HG02798 (cell line): Measurements from ENCODE around the gene ELL.

Experiments
- ATAC-seq: cut with Tn5 transposase; IDR thresholded peaks from one replicate; pipeline ENCODE4 v1.9.1; 2021; ENCODE audit warnings: mild to moderate bottlenecking; ENCODE audit not compliant: unreplicated experiment, poor library complexity

ELL gene

DNA sequence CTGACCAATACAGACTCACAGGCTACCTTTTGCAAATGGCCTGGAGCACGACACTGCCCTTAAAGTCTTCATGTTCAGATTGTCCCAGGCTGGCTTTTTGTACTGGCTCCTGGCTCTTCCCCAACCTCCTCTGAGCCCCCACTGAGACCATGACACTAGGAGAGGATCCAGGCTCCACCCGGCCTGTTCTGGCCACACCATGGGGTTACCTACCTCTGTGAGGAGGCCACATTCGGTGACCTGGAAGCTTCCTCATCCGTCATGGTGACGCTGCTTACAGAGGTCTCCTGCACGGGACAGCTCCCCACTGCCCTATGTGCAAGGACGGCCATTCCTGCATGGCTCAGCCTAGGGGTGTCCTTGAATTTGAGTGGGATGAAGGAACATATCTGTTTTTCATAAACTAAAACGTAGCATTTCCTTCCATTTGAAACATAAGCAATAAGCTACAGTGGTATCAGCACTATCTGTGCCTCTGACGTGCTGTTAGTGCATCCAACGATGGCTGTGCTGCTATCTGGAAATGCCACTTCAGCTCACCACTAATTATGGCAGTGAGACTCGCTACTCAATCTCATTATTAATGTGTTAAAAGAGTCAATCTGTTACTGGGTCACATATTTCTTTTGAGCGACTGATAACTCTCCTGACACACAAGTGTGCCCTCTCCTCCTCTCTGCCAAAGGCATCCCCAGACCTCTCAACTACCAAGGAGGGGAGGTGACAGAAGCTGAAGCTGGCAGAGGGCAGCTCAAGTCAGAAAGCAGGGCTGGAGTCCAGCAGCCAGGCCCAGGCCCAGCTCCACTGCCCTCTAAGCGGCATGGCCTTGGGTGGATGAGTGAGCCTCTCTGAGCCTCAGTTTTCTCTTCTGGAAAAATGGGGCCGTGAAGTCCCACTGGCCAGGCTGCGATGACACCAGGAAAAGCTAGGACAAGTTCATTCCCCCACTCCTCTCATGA is 29.6 kb downstream of the ELL start:
- ATAC-seq, result no peak

GRCh38 chr19:18490728-18491127 is 31.1 kb downstream of the ELL start:
- no peak for ATAC-seq

DNA sequence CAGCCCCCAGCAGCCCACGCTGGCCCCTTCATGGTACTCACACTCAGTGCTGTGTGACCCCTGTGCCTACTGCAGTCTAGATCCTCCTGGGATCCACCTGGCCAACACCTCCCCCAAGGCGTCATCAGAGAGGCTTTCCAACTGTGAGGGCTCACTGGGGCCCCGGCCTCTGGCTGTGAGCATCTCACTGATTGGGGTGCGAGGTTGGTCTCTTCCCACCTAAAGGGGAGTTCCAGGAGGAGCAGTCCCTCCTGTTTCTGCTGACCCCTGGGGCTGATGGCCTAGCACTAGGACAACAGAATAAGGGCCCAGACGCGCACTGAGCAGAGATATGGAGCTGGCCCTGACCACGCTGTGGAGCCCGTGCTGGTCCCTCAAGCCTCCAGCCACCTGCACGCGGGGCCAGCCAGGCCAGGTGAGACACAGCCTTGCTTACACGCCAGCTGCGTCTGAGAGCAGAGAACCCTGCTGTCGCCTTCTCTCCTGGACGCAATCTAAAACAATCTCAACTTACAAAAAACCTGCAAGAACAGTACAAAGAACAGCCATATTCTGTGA is 32.2 kb downstream of the ELL start:
- no peak for ATAC-seq

DNA sequence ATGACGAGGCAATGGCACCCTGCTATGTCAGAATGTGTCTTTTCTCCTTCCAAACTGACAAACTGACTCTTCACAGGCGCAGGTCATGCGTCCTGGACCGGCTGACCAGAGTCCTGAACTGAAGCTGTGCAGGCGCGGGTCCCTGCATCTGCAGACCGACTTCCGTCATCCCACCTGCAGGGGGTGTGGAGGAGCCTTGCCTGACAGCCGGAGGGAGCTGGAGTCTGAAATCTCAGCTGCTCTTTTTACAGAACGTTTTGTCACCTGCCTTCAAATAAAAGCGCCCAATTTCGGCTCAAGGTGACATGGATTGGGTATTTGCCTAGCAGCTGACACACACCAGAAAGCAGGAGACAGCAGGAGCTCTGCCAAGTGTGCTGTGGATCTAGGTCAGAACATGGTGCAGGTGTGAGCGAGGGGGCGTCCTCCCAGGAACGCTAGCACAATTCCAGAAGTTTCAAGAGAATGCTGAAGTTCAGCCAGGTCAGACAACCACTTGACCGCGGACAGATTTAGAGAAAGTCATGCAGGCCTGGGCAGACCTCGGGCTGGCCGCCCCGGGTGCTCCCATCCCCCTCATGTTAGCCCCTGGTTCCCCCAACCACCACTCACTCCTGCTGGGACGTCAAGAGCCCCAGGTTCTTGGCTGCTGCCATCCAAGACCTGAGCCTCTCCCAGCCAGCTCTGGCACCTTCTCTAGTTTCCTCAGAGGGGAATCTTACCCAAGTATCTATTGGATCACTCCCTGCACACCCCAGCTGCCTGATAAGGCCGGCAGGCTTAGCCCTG is 32.8 kb downstream of the ELL start:
- ATAC-seq, result no peak

- no peak for ATAC-seq
Measured at GRCh38 chr19:18488403-18488723, 33.5 kb downstream of the ELL start.

DNA sequence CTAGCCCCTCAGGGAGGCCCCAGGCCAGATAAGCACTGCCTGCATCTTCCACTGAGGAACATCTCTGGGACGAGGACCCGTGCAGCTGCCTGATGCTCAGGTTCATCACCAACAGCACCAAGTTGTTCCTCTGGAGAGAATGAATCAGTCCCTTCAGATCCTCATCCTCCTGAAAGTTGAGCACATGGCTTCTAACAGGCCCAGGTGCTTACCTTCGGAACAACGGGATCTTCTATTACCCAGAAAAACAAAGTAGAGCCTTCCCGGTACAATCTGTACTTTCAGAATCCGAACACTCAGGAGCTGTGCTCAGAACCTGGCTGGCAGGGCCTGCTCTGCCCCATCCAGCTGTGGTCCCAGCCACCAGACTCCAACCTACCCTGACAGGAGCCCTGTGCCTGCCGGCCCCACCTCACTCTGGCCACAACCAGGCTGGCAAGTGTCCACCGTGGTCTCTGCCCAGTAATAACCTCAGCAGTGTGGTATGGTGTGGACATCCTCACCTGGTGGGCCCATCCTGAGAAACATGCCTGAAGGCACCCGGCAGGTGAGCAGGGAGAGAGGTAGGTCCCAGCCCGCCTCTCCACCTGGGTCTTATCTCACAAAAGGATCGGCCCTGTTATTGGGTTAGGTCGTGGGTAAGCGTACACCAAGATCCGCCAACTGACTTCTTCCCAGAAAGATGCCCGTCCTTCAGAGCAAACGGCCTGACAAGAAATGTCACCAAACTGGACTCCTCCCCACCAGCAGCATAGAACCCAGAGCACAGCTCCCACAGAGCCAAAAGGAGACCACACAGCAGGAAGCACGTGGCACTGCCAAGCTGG is 34.1 kb downstream of the ELL start:
- ATAC-seq, result no peak

DNA sequence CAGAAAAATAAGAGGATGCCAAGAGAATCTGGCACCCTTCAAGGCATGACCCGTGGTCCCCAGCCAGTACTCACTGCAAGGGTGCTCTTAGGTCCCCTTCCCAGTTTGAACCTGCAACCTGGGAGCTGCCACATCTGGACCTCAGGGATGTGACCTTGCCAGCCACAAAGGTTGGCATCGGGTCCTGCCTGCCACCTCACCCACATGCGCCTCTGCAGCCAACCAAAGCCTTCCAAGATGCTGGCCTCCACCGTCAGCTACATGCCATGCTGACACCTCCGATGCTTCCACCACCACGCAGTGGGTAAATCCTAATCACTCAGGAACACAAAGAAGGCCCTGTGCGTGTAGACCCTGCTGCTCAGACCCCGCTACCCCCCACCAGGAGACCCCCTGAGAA is 35.1 kb downstream of the ELL start:
- ATAC-seq, result no peak

GRCh38 chr19:18484992-18485391 is 36.9 kb downstream of the ELL start:
- ATAC-seq, result no peak

GRCh38 chr19:18483119-18483890 is 38.6 kb downstream of the ELL start:
- ATAC-seq, result no peak

- ATAC-seq, result no peak
Measured at GRCh38 chr19:18481505-18482222, 40.2 kb downstream of the ELL start.

DNA sequence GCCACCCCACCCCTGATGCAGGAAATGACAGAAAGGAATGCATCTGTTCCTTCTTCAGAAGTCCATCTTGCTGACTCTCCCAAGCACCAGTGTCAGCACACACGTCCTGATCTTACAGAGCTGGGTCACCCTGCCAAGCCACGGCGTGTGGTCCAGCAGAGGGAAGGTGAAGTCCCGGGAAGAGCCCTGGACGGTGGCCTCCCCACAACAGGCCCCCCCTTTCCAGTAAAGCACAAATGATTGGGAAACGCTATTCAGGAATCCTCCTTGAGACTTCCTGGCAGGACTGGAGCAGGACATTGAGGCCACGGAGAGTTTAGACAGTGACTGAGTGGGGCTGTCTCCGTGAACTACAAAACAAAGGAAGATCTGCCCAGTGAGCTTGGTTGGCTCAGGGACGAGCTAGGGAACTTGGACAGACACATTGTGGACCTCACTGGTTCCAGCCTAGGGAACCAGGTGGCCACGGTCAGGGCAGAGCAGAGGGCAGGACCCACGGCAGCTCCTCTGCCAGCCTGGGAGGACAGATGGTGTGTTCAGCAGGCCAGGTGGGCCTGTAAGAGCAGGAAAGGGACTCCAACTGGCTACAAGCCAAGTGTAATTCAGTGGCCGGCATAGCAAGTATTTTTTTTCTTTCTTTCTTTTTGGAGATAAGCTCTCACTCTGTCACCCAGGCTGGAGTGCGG is 41.7 kb downstream of the ELL start:
- ATAC-seq, result no peak

GRCh38 chr19:18478545-18479311 is 43.1 kb downstream of the ELL start:
- peak; percentile 77 for ATAC-seq

GRCh38 chr19:18477974-18478373 is 43.9 kb downstream of the ELL start:
- ATAC-seq, result no peak

DNA sequence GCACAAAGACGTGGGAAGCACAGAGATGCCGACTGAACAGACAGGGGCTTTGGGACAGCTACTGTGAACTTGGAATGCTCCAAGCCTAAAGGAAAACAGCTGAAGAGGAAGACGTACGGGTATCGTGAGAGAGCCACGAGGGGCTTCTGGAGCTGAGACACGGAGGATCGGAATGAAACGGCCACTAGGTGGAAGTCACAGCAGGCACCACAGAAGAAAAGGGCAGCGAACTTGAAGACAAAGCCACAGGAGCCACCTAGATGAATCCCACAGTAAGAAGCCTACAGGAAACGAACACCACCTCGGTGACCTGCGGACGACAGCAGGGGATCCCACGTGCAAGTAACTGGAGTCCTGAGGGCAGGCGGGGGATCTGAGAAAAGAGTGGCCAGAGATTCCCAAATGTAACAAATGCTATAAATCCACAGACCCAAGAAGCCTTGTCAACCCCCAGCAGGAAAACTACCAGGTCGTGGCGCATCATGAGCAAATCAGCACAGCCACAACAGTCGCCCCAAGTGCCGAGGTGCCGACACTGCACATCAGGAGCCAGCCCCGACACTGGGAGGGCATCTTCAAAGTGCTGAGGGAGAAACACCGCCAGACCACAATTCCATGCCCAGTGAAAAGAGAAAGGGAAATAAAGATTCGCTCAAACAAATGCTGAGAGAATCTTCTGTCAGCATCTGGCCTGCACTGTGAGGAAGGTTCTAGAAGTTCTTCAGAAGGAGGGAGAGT is 44.7 kb downstream of the ELL start:
- no peak for ATAC-seq

DNA sequence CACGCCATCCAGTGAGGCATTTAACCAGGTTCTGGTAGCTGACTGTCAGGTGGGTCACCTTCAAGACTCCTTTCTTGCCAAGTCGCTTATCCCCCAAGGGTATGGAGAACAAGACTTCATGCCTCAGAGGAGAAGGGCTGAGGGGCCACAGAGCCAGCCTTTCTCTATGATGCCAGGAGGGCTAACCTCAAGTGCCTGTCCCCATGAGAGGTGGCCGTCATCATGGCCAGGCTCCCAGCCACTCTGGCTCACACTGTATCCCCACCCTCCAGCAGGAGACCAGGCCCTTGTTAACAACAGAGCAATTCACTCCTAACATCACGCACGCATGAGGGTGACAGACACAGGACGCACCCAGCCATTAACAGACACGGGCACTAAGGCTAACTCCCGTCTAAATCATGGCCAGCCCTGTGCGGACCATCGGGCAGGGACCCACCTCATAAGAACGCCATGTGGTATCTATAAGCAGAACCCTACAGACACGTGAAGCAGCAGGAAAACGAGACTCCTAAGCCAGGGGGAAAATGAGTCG is 45.3 kb downstream of the ELL start:
- ATAC-seq, result no peak

GRCh38 chr19:18475762-18476331 is 46.0 kb downstream of the ELL start:
- ATAC-seq, result no peak
